GM23338 (cell line): ENCODE data around the gene KIFAP3. TPM values are rescaled to one million over a fixed set of nuclear protein-coding genes. Genes with fewer than 3 reads are reported as not detected.

ENCODE experiments used
- ATAC-seq: fragments of 200-7000 bp; cut with Tn5 transposase; 3 replicates; pipeline ENCODE4 v1.9.1; 2020
- DNase-seq: peaks from one replicate; pipeline ENCODE4 v3.0.0-alpha.2; 2015; ENCODE audit warnings: low spot score
- H2AFZ ChIP-seq: fragments of 200-600 bp; sonication (generic); 2 replicates; pipeline ENCODE4 v1.8.0; 2016; ENCODE audit warnings: antibody characterized with exemption, mild to moderate bottlenecking, moderate library complexity
- H3F3A ChIP-seq: fragments of 200-600 bp; sonication (generic); replicated peaks from 2 replicates; pipeline ENCODE4 v1.8.0; 2017; ENCODE audit warnings: antibody characterized with exemption, mixed run types, low read depth
- H3K27ac ChIP-seq: fragments of 200-600 bp; sonication (generic); 2 replicates; pipeline ENCODE4 v1.6.1; 2016; ENCODE audit warnings: low read depth
- H3K27me3 ChIP-seq: fragments of 200-600 bp; sonication (generic); 2 replicates; pipeline ENCODE4 v1.8.0; 2016; ENCODE audit warnings: mild to moderate bottlenecking, mixed run types, moderate library complexity; ENCODE audit not compliant: insufficient read depth
- H3K36me3 ChIP-seq: fragments of 200-600 bp; sonication (generic); 2 replicates; pipeline ENCODE4 v1.8.0; 2016; ENCODE audit warnings: mild to moderate bottlenecking; ENCODE audit not compliant: insufficient read depth
- H3K4me1 ChIP-seq: fragments of 200-600 bp; sonication (generic); 2 replicates; pipeline ENCODE4 v1.8.0; 2016; ENCODE audit warnings: mild to moderate bottlenecking, moderate library complexity; ENCODE audit not compliant: insufficient read depth
- H3K4me2 ChIP-seq: fragments of 200-600 bp; sonication (generic); 2 replicates; pipeline ENCODE4 v1.7.1; 2017; ENCODE audit warnings: mixed run types
- H3K4me3 ChIP-seq: fragments of 200-600 bp; sonication (generic); 2 replicates; pipeline ENCODE4 v1.6.1; 2016; ENCODE audit warnings: mixed run types
- H3K79me2 ChIP-seq: fragments of 200-600 bp; sonication (generic); replicated peaks from 2 replicates; pipeline ENCODE4 v1.8.0; 2017; ENCODE audit warnings: mild to moderate bottlenecking; ENCODE audit not compliant: insufficient read depth
- H3K9me2 ChIP-seq: fragments of 200-600 bp; sonication (generic); 2 replicates; pipeline ENCODE4 v1.8.0; 2017; ENCODE audit not compliant: insufficient read depth
- H4K20me1 ChIP-seq: fragments of 200-600 bp; sonication (generic); replicated peaks from 2 replicates; pipeline ENCODE4 v1.8.0; 2017; ENCODE audit warnings: mild to moderate bottlenecking; ENCODE audit not compliant: insufficient read depth
- H3K27ac Mint-ChIP-seq: 2 replicates; pipeline ENCODE4 v1.8.0; 2020; ENCODE audit warnings: inconsistent platforms, mild to moderate bottlenecking, moderate library complexity, mixed read lengths
- H3K27me3 Mint-ChIP-seq: 3 replicates; pipeline ENCODE4 v1.8.0; 2022; ENCODE audit warnings: low read depth, mild to moderate bottlenecking, moderate library complexity, mixed read lengths, inconsistent platforms; ENCODE audit not compliant: insufficient read depth, poor library complexity
- H3K36me3 Mint-ChIP-seq: 3 replicates; pipeline ENCODE4 v1.8.0; 2021; ENCODE audit warnings: low read depth, mild to moderate bottlenecking, inconsistent platforms, moderate library complexity, mixed read lengths
- H3K4me1 Mint-ChIP-seq: 3 replicates; pipeline ENCODE4 v1.8.0; 2020; ENCODE audit warnings: mild to moderate bottlenecking, inconsistent platforms, mixed read lengths
- H3K4me3 Mint-ChIP-seq: 3 replicates; pipeline ENCODE4 v1.8.0; 2021; ENCODE audit warnings: moderate library complexity, mild to moderate bottlenecking, inconsistent platforms, mixed read lengths
- H3K9me3 Mint-ChIP-seq: 3 replicates; pipeline ENCODE4 v1.8.0; 2020; ENCODE audit warnings: moderate library complexity, mild to moderate bottlenecking, inconsistent platforms, mixed read lengths
- CREB1 ChIP-seq: fragments of 250-450 bp; sonication (Bioruptor Pico); IDR thresholded peaks from 2 replicates; pipeline ENCODE4 v1.5.0; 2020; ENCODE audit warnings: low read depth, mild to moderate bottlenecking, moderate library complexity
- CTCF ChIP-seq, 2 experiments: fragments of 200-600 bp in 1 of 2; sonication (generic) in 1 of 2; conservative IDR thresholded peaks; 2 replicates each; pipeline versions ENCODE4 v1.5.1 to v1.6.1; 2016 to 2017; ENCODE audit warnings: antibody characterized with exemption in 2 of 2, low read depth in 2 of 2, mild to moderate bottlenecking in 2 of 2, moderate library complexity in 1 of 2
- ETS1 ChIP-seq: IDR thresholded peaks from 2 replicates; pipeline ENCODE4 v1.6.1; 2016; ENCODE audit warnings: antibody characterized with exemption
- EZH2 ChIP-seq: fragments of 200-600 bp; sonication (generic); IDR thresholded peaks from one replicate; pipeline ENCODE4 v1.8.0; 2017; ENCODE audit warnings: antibody characterized with exemption, mild to moderate bottlenecking, low read depth; ENCODE audit not compliant: unreplicated experiment
- EZH2phosphoT487 ChIP-seq: fragments of 200-600 bp; sonication (generic); IDR thresholded peaks from one replicate; pipeline ENCODE4 v1.8.1; 2018; ENCODE audit warnings: antibody characterized with exemption; ENCODE audit not compliant: unreplicated experiment
- JUNB ChIP-seq: IDR thresholded peaks from one replicate; pipeline ENCODE4 v1.6.1; 2016; ENCODE audit warnings: antibody characterized with exemption; ENCODE audit not compliant: unreplicated experiment
- REST ChIP-seq: IDR thresholded peaks from one replicate; pipeline ENCODE4 v1.6.1; 2018; ENCODE audit warnings: antibody characterized with exemption; ENCODE audit not compliant: unreplicated experiment
- STAT1 ChIP-seq: IDR thresholded peaks from one replicate; pipeline ENCODE4 v1.6.1; 2016; ENCODE audit warnings: antibody characterized with exemption; ENCODE audit not compliant: unreplicated experiment
- ZNF114 ChIP-seq: fragments of 250-450 bp; sonication (Bioruptor Pico); IDR thresholded peaks from 2 replicates; pipeline ENCODE4 v1.5.0; 2020; ENCODE audit warnings: mild to moderate bottlenecking, moderate library complexity
- ZNF331 ChIP-seq: fragments of 250-450 bp; sonication (Bioruptor Pico); IDR thresholded peaks from 2 replicates; pipeline ENCODE4 v1.5.0; 2020; ENCODE audit warnings: low read depth, mild to moderate bottlenecking, moderate library complexity
- polyA plus RNA-seq: library from polyadenylated mRNA; unstranded; fragments of >200 nt; fragmentation: Nextera tagmentation; extraction: Ambion mirVana; gene quantifications from 2 replicates; pipeline ENCODE4 v1.2.1, GENCODE V29; 2016
- total RNA-seq: library from RNA; depleted of rRNA; stranded (reverse); fragments of >200 nt; shearing (Covaris generic); gene quantifications from 2 replicates; pipeline ENCODE4 v1.2.3, GENCODE V29; 2014

KIFAP3 gene
- total and polyA plus RNA-seq, 2 experiments from 2014 or later: 2.7 to 3.1 TPM

GRCh38 chr1:169949139-169949538 lies 125.4 kb downstream of the KIFAP3 start (continued):
- TF ChIP-seq CTCF (conservative IDR thresholded peaks at IDR 0.05; ENCODE audit: low read depth in 2 of 2) (no peak), CREB1 (CRISPR knock-in tag) (no peak), EZH2phosphoT487 (no peak)

GRCh38 chr1:169946206-169946605 lies 128.3 kb downstream of the KIFAP3 start:
- Histone ChIP-seq H3K4me2 (no peak overlapping the region), H4K20me1 (no peaks in the 10 kb centered on the region), H3K27ac (no peak overlapping the region), H3F3A (no peaks in the 10 kb centered on the region), H3K9me2 (no peaks in the 10 kb centered on the region), H3K79me2 (no peaks in the 10 kb centered on the region), H3K36me3 (no peaks in the 10 kb centered on the region), H3K4me3 (no peak overlapping the region), H2AFZ (no peak overlapping the region), H3K4me1 (peaks cover 7% of the 10 kb centered on the region), H3K27me3 (no peaks in the 10 kb centered on the region)
- Mint-ChIP-seq H3K4me1 (peaks cover 3% of the 10 kb centered on the region; the same call in 2 of the 3 replicates), H3K9me3 (no peaks in the 10 kb centered on the region), H3K4me3 (no peak overlapping the region), H3K36me3 (no peaks in the 10 kb centered on the region), H3K27me3 (no peaks in the 10 kb centered on the region), H3K27ac (no peak overlapping the region)
- no peak for DNase-seq
- ATAC-seq: no peak
- TF ChIP-seq STAT1: no peak
- TF ChIP-seq CTCF (conservative IDR thresholded peaks at IDR 0.05; ENCODE audit: low read depth in 2 of 2): no peak
- no peak for TF ChIP-seq ETS1
- no peak for TF ChIP-seq CREB1 (CRISPR knock-in tag)
- no peak for TF ChIP-seq REST
- TF ChIP-seq EZH2: no peak
- TF ChIP-seq ZNF331 (CRISPR knock-in tag): no peak
- TF ChIP-seq ZNF114 (CRISPR knock-in tag): no peak
- TF ChIP-seq JUNB: no peak
